HEK293T (cell line): Measurements from ENCODE around the gene GAB1.
A peak's percentile ranks its signal among the peaks of the same experiment; 100 is the strongest.

ENCODE experiments used
- ARNT ChIP-seq: fragments of 450-650 bp; IDR thresholded peaks from 2 replicates; pipeline ENCODE4 v1.6.1; 2017; ENCODE audit warnings: mild to moderate bottlenecking
- CTBP1 ChIP-seq: fragments of 450-650 bp; IDR thresholded peaks from 2 replicates; pipeline ENCODE4 v1.6.1; 2016; ENCODE audit warnings: borderline replicate concordance
- ELF4 ChIP-seq: fragments of 450-650 bp; IDR thresholded peaks from 2 replicates; pipeline ENCODE4 v1.6.1; 2017; ENCODE audit warnings: antibody characterized with exemption
- FOXA1 ChIP-seq: fragments of 450-650 bp; IDR thresholded peaks from 2 replicates; pipeline ENCODE4 v1.6.1; 2016; ENCODE audit warnings: mild to moderate bottlenecking
- FOXM1 ChIP-seq: fragments of 450-650 bp; IDR thresholded peaks from 2 replicates; pipeline ENCODE4 v1.6.1; 2017; ENCODE audit warnings: mild to moderate bottlenecking, borderline replicate concordance
- L3MBTL2 ChIP-seq: fragments of 450-650 bp; conservative IDR thresholded peaks from 2 replicates; pipeline ENCODE4 v1.6.1; 2016; ENCODE audit warnings: mild to moderate bottlenecking
- NFRKB ChIP-seq: fragments of 450-650 bp; IDR thresholded peaks from 2 replicates; pipeline ENCODE4 v1.6.1; 2016; ENCODE audit warnings: mild to moderate bottlenecking, moderate library complexity
- SP1 ChIP-seq: fragments of 450-650 bp; IDR thresholded peaks from 2 replicates; pipeline ENCODE4 v1.6.1; 2017
- SUZ12 ChIP-seq: fragments of 450-650 bp; IDR thresholded peaks from 2 replicates; pipeline ENCODE4 v1.6.1; 2016; ENCODE audit warnings: mild to moderate bottlenecking
- TARDBP ChIP-seq: fragments of 450-650 bp; IDR thresholded peaks from 2 replicates; pipeline ENCODE4 v1.6.1; 2016
- ZNF384 ChIP-seq: fragments of 450-650 bp; IDR thresholded peaks from 2 replicates; pipeline ENCODE4 v1.6.1; 2016
- TF ChIP-seq, protein P1 (sequence below): fragments of 450-650 bp; IDR thresholded peaks from 2 replicates; pipeline ENCODE4 v1.6.1; 2016

DNA sequence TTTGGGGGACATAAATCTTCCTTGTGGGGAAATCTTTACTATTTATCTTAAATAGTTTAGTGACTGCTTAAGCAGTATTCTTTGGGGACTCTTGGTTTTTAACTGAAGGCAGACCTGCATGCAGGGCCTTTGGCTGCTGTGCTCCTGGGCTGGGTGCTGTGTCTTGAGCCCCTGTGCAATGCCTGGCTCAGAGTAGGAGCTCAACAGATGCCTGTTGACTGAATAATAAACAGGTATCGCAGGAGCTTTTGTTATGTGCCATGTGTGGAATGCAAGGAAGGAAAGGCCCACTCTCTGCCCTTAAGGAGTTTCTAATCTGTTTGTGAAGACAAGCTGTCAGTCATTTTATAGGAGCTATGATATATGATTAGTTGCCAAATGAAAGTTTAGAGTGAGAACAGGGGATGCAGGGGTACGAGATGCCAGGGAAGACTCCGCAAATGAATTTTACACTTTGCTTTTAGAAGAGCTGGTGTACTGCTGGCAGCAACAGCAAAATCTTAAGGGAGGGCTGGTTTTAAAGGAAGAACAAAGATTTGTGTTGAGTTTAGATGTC lies 6.7 kb downstream of the GAB1 start:
- TF ChIP-seq TARDBP (no peak), FOXA1 (no peak), CTBP1 (no peak), SP1 (no peak), FOXM1 (no peak), ELF4 (no peak), SUZ12 (no peak), ZNF384 (no peak), ARNT (no peak), L3MBTL2 (no peak), NFRKB (no peak)
- TF ChIP-seq, protein P1, sequence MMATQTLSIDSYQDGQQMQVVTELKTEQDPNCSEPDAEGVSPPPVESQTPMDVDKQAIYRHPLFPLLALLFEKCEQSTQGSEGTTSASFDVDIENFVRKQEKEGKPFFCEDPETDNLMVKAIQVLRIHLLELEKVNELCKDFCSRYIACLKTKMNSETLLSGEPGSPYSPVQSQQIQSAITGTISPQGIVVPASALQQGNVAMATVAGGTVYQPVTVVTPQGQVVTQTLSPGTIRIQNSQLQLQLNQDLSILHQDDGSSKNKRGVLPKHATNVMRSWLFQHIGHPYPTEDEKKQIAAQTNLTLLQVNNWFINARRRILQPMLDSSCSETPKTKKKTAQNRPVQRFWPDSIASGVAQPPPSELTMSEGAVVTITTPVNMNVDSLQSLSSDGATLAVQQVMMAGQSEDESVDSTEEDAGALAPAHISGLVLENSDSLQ, result peak; percentile 68
